ENCODE data around the gene HSBP1L1.

GRCh38 chr18:79965119-79965902, 868 bp downstream of the HSBP1L1 start:
- no peak for TF ChIP-seq CTCF (IDR thresholded peaks at IDR 0.05)
- TF ChIP-seq POLR2A (IDR thresholded peaks at IDR 0.05) = no peak
